Naive thymus-derived CD4-positive, alpha-beta T cell (primary cell): ENCODE measurements around the gene TACC2. TPM values are rescaled to one million over a fixed set of nuclear protein-coding genes. Genes with fewer than 3 reads are reported as not detected.

Experiments used
- ATAC-seq: fragments of 150-1000 bp; cut with Tn5 transposase; 2 replicates; pipeline ENCODE4 v1.10.0; 2021; ENCODE audit warnings: mild to moderate bottlenecking, moderate library complexity
- CTCF ChIA-PET: fragments of 350-600 bp; sonication (Branson Sonifier 250); formaldehyde crosslinking; loops from one replicate; lab custom pipeline; 2021; ENCODE audit warnings: antibody characterized with exemption; lab: Charles Lee
- POLR2A ChIA-PET: fragments of 350-600 bp; sonication (Branson Sonifier 250); formaldehyde crosslinking; loops from one replicate; lab custom pipeline; 2021; ENCODE audit warnings: antibody characterized with exemption, inconsistent platforms; lab: Charles Lee
- DNase-seq, 9 donors: peaks; one replicate each; pipeline versions ENCODE4 v3.0.0 to v3.0.0-alpha.2; 2020 to 2022; ENCODE audit warnings: mixed read lengths in 1 of 9
- H3K27ac ChIP-seq: one replicate; pipeline ENCODE4 v1.7.0; 2013; ENCODE audit warnings: mild to moderate bottlenecking, low read depth, low read length, moderate library complexity
- H3K27me3 ChIP-seq, 2 donors: one replicate each; pipeline ENCODE4 v1.7.0; 2013; ENCODE audit warnings: low read length in 2 of 2, mild to moderate bottlenecking in 2 of 2, moderate library complexity in 2 of 2; ENCODE audit not compliant: control insufficient read depth in 2 of 2, insufficient read depth in 2 of 2
- H3K36me3 ChIP-seq, 3 experiments: 1 replicate in 2 of 3; 2 replicates in 1 of 3; pipeline ENCODE4 v1.7.0; 2013; ENCODE audit warnings: low read length in 3 of 3, mild to moderate bottlenecking in 3 of 3, moderate library complexity in 1 of 3; ENCODE audit not compliant: insufficient read depth in 3 of 3, control insufficient read depth in 2 of 3
- H3K4me1 ChIP-seq, 2 donors: one replicate each; pipeline ENCODE4 v1.7.0; 2013; ENCODE audit warnings: low read length in 2 of 2, mild to moderate bottlenecking in 2 of 2, moderate library complexity in 1 of 2; ENCODE audit not compliant: control insufficient read depth in 2 of 2, insufficient read depth in 2 of 2
- H3K4me3 ChIP-seq: 2 replicates; pipeline ENCODE4 v1.7.0; 2013; ENCODE audit warnings: mild to moderate bottlenecking, low read length
- H3K9me3 ChIP-seq, 3 experiments: 1 replicate in 2 of 3; 2 replicates in 1 of 3; pipeline ENCODE4 v1.7.0; 2013; ENCODE audit warnings: low read length in 3 of 3; ENCODE audit not compliant: control insufficient read depth in 2 of 3
- H3K27ac Mint-ChIP-seq, 9 donors: one replicate each; pipeline ENCODE4 v1.8.0; 2020 to 2022; ENCODE audit warnings: mixed read lengths in 9 of 9, mild to moderate bottlenecking in 8 of 9, moderate library complexity in 5 of 9, inconsistent platforms in 2 of 9
- H3K27me3 Mint-ChIP-seq, 5 donors: one replicate each; pipeline ENCODE4 v1.8.0; 2021 to 2022; ENCODE audit warnings: mixed read lengths in 5 of 5, mild to moderate bottlenecking in 1 of 5
- H3K36me3 Mint-ChIP-seq, 5 donors: one replicate each; pipeline ENCODE4 v1.8.0; 2020 to 2022; ENCODE audit warnings: mixed read lengths in 5 of 5, mild to moderate bottlenecking in 3 of 5, inconsistent platforms in 1 of 5
- H3K4me1 Mint-ChIP-seq, 7 donors: one replicate each; pipeline ENCODE4 v1.8.0; 2020 to 2022; ENCODE audit warnings: mixed read lengths in 7 of 7, mild to moderate bottlenecking in 3 of 7, inconsistent platforms in 1 of 7
- H3K4me3 Mint-ChIP-seq, 10 donors: one replicate each; pipeline ENCODE4 v1.8.0; 2020 to 2022; ENCODE audit warnings: mild to moderate bottlenecking in 10 of 10, mixed read lengths in 10 of 10, moderate library complexity in 6 of 10, inconsistent platforms in 2 of 10
- H3K9me3 Mint-ChIP-seq, 11 donors: one replicate each; pipeline ENCODE4 v1.8.0; 2020 to 2022; ENCODE audit warnings: mixed read lengths in 11 of 11, mild to moderate bottlenecking in 4 of 11, inconsistent platforms in 1 of 11, moderate library complexity in 1 of 11
- intact Hi-C, 2 donors: fragments of 100-400 bp; cut with micrococcal nuclease; formaldehyde crosslinking; loops; one replicate each; pipeline ENCODE4 v1.15.1; 2023
- polyA plus RNA-seq, 2 donors: library from polyadenylated mRNA; unstranded; fragments of 300-500 nt; fragmentation: Illumina TruSeq; gene quantifications; one replicate each; pipeline ENCODE4 v1.2.3, GENCODE V29; 2021
- total RNA-seq, 6 experiments: library from RNA in 5 of 6; stranded (reverse) in 5 of 6; gene quantifications; 1 replicate in 5 of 6; 2 replicates in 1 of 6; pipeline ENCODE4 v1.2.3 and lab custom pipeline; 2021 to 2026

TACC2 gene
- total and polyA plus RNA-seq, 7 experiments from 2014 or later, result 0.16 TPM; not detected in 6

DNA sequence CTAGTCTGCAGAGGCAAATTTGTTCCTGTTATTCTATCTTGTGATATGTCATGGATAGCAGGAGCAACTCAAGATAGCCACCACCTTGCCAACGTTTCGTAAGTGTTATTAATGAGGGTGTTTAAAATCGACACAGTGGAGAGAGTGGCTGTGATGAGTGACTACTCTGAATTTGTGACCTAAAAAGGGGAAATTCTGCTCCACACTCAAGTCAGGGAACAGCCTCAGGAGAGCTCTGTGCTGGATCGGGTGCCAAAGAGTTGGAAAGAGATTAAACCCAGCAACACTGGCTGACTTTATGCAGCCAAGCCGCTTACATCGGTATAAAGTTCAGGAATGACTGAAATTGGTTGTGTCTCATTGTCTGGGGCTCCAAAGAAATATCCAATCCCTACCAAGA is 9.5 kb downstream of the TACC2 start:
- ATAC-seq (no peak), DNase-seq (no peak)
- POLR2A ChIA-PET, result no interaction called here
- no peak overlapping the region for H3K27ac Mint-ChIP-seq
- peaks cover 0 to 38% (median 18%) of the 10 kb centered on the region in 11 donors for H3K9me3 Mint-ChIP-seq
- peaks cover 0 to 11% (median 0%) of the 10 kb centered on the region in 5 donors for H3K36me3 Mint-ChIP-seq
- Histone ChIP-seq H3K9me3 (peaks cover 0 to 3% (median 0%) of the 10 kb centered on the region in 3 experiments), H3K36me3 (no peaks in the 10 kb centered on the region), H3K27me3 (no peaks in the 10 kb centered on the region), H3K4me1 (no peaks in the 10 kb centered on the region), H3K4me3 (no peak overlapping the region), H3K27ac (no peak overlapping the region)
- CTCF ChIA-PET, result no interaction called here
- H3K4me1 Mint-ChIP-seq, result no peaks in the 10 kb centered on the region
- H3K4me3 Mint-ChIP-seq, result no peak overlapping the region
- H3K27me3 Mint-ChIP-seq, result peaks cover 8 to 29% (median 22%) of the 10 kb centered on the region in 5 donors
- intact Hi-C loops, result no loop called here

DNA sequence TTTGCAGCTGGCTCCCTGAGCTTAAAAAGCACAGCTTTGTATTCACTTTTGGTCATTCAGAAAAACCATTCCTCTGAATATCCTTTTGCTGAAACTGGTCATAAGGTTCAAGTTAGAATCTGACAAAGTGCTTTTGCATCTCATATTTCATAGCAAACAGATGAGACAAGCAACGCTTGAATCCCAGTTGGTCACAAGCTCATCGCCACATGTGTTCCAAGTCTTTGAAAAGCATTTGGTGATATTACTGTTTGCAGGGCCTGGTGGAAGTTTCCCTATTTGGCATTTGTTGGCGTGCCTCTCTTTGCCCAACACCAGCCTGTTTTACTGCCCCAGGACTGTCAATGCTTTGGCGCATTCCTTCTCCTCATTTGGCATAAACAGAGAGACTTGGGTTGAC is 10.3 kb downstream of the TACC2 start:
- no peak overlapping the region for H3K4me3 ChIP-seq
- ChIA-PET POLR2A (no interaction called here), CTCF (no interaction called here)
- H3K27me3 Mint-ChIP-seq, result peaks cover 6 to 25% (median 20%) of the 10 kb centered on the region in 5 donors
- H3K36me3 ChIP-seq, result no peaks in the 10 kb centered on the region
- no peaks in the 10 kb centered on the region for H3K4me1 ChIP-seq
- H3K9me3 Mint-ChIP-seq, result peaks cover 0 to 39% (median 18%) of the 10 kb centered on the region in 11 donors
- no peak overlapping the region for H3K27ac Mint-ChIP-seq
- H3K36me3 Mint-ChIP-seq, result peaks cover 0 to 11% (median 0%) of the 10 kb centered on the region in 5 donors
- peaks cover 0 to 3% (median 0%) of the 10 kb centered on the region in 3 experiments for H3K9me3 ChIP-seq
- no peak for ATAC-seq
- no peak overlapping the region for H3K4me3 Mint-ChIP-seq
- H3K27ac ChIP-seq, result no peak overlapping the region
- no peak for DNase-seq
- H3K4me1 Mint-ChIP-seq, result no peaks in the 10 kb centered on the region
- intact Hi-C loops, result no loop called here
- no peaks in the 10 kb centered on the region for H3K27me3 ChIP-seq

DNA sequence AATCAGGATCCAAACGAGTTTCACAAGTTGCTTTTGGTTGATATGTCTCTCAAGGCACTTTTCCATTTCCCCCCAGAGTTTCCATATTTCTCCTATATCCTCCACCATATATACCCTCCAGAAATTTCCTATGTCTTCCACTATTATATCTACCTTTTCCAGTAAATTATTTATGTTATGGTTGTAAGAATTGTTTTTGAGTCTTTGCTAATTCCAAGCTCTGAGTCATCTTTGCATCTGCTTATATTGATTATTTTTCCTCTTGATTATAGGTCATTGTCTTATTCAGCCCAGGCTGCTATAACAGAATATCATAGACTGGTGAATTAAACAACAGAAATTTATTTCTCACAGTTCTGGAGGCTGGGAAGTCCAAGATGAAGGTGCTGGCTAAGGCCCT is 12.7 kb downstream of the TACC2 start:
- H3K27me3 Mint-ChIP-seq, result peaks cover 0 to 10% (median 8%) of the 10 kb centered on the region in 5 donors
- DNase-seq, result no peak
- peaks cover 0 to 8% (median 0%) of the 10 kb centered on the region in 5 donors for H3K36me3 Mint-ChIP-seq
- POLR2A ChIA-PET, result no interaction called here
- peaks cover 0 to 51% (median 23%) of the 10 kb centered on the region in 11 donors for H3K9me3 Mint-ChIP-seq
- no peaks in the 10 kb centered on the region for H3K4me1 Mint-ChIP-seq
- intact Hi-C loops, result no loop called here
- H3K27ac Mint-ChIP-seq, result no peak overlapping the region
- CTCF ChIA-PET, result no interaction called here
- H3K4me1 ChIP-seq, result no peaks in the 10 kb centered on the region
- H3K36me3 ChIP-seq, result no peaks in the 10 kb centered on the region
- ATAC-seq, result no peak
- no peak overlapping the region for H3K4me3 ChIP-seq
- no peak overlapping the region for H3K27ac ChIP-seq
- peaks cover 0 to 3% (median 0%) of the 10 kb centered on the region in 3 experiments for H3K9me3 ChIP-seq
- no peaks in the 10 kb centered on the region for H3K27me3 ChIP-seq
- H3K4me3 Mint-ChIP-seq, result no peak overlapping the region

DNA sequence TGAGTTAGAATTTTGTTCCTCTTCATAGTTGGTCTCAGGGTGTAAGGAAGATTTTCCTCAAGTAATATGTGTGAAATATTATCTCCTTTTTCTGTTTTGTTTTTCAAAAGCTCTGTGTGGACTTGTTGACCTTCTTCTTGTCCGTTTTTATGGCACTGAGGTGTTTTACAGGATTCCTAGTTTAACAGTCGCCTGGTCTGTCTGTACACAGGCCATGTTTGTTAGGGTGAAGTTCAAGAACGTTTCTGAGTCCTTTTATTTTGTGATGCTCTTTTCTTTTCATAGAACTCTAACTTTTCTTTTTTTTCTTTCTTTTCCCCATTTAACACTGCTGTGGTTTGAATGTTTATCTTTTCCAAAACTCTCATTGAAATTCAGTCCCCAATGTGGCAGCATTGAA is 18.5 kb downstream of the TACC2 start:
- no peak overlapping the region for H3K27ac Mint-ChIP-seq

DNA sequence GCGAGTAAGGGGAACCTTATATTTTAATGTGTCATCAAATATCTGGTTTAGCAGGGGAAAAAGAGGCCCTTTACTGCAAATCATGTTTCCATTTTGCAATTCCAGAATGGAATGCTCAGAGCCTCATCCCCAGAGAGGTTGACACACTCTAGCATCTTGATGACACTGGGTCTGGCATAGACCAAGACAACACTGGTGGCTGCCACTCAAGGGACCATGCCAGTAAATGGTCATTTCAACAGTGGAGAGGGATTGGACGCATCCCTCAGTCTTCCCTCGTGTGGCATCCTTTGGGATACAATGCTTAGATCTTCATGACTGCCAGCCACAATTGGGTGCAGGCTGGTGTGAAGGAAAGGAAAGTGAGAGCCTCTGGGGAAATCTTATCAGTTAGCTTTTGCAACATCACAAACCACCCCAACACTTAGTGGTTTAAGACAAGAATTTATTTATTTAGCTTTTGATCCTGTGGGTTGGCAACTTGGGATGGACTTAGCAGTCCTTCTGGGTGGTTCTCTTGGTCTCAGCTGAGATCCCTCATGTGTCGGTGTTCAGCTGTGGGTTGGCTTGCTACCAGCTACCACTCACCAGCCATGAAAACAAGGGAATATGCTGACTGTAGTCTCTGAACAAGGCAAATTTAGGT is 21.6 kb downstream of the TACC2 start:
- Mint-ChIP-seq H3K4me1 (no peaks in the 10 kb centered on the region), H3K27me3 (peaks cover 2 to 38% (median 30%) of the 10 kb centered on the region in 5 donors)
- CTCF ChIA-PET, result no interaction called here

More for the DNA sequence above, 18.5 kb downstream of the TACC2 start:
- Histone ChIP-seq H3K9me3 (no peaks in the 10 kb centered on the region), H3K27me3 (no peaks in the 10 kb centered on the region), H3K4me3 (no peak overlapping the region), H3K4me1 (no peaks in the 10 kb centered on the region), H3K36me3 (no peaks in the 10 kb centered on the region), H3K27ac (no peak overlapping the region)
- peaks cover 2 to 27% (median 19%) of the 10 kb centered on the region in 5 donors for H3K27me3 Mint-ChIP-seq
- CTCF ChIA-PET, result no interaction called here
- intact Hi-C loops, result no loop called here
- no peak overlapping the region for H3K4me3 Mint-ChIP-seq
- H3K36me3 Mint-ChIP-seq, result peaks cover 0 to 3% (median 0%) of the 10 kb centered on the region in 5 donors
- POLR2A ChIA-PET, result no interaction called here
- DNase-seq, result no peak
- peaks cover 0 to 25% (median 3%) of the 10 kb centered on the region in 11 donors for H3K9me3 Mint-ChIP-seq
- H3K4me1 Mint-ChIP-seq, result no peaks in the 10 kb centered on the region
- ATAC-seq, result no peak

DNA sequence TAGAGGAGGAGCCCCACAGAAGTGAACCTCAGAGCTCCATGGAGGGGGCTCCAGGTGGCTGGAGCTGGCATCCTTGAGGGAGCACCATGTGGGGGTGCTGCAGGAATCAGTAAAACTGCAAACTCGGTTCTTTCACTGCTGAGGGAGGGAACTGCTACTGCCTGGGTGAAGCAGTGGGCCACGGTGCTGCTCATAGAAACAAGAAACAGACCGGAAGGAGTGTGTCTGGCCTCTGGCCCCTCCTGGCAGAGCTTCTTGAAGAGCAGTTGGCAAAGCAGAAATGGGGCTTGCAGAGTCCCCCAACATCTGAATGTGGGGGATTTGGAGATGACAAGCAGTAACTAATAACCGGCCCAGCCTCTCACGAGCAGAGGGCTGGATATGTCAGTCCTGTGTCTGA is 23.8 kb downstream of the TACC2 start:
- ChIA-PET POLR2A (no interaction called here), CTCF (no interaction called here)
- Mint-ChIP-seq H3K27me3 (peaks cover 2 to 30% (median 27%) of the 10 kb centered on the region in 5 donors), H3K36me3 (no peaks in the 10 kb centered on the region), H3K9me3 (peaks cover 0 to 2% (median 0%) of the 10 kb centered on the region in 11 donors), H3K4me3 (no peak overlapping the region), H3K27ac (no peak overlapping the region), H3K4me1 (no peaks in the 10 kb centered on the region)
- no peak overlapping the region for H3K27ac ChIP-seq
- no peaks in the 10 kb centered on the region for H3K9me3 ChIP-seq
- H3K4me1 ChIP-seq, result no peaks in the 10 kb centered on the region
- no peaks in the 10 kb centered on the region for H3K36me3 ChIP-seq
- intact Hi-C loops, result no loop called here
- no peak overlapping the region for H3K4me3 ChIP-seq
- DNase-seq, result no peak
- H3K27me3 ChIP-seq, result no peaks in the 10 kb centered on the region
- no peak for ATAC-seq

More for the DNA sequence above, 21.6 kb downstream of the TACC2 start:
- ATAC-seq (no peak), DNase-seq (no peak)
- intact Hi-C loops, result no loop called here
- no peaks in the 10 kb centered on the region for H3K36me3 ChIP-seq
- POLR2A ChIA-PET, result no interaction called here
- Mint-ChIP-seq H3K9me3 (peaks cover 0 to 9% (median 0%) of the 10 kb centered on the region in 11 donors), H3K27ac (no peak overlapping the region), H3K4me3 (no peak overlapping the region), H3K36me3 (no peaks in the 10 kb centered on the region)
- no peak overlapping the region for H3K4me3 ChIP-seq
- no peaks in the 10 kb centered on the region for H3K4me1 ChIP-seq
- H3K27me3 ChIP-seq, result no peaks in the 10 kb centered on the region
- H3K27ac ChIP-seq, result no peak overlapping the region
- H3K9me3 ChIP-seq, result no peaks in the 10 kb centered on the region

DNA sequence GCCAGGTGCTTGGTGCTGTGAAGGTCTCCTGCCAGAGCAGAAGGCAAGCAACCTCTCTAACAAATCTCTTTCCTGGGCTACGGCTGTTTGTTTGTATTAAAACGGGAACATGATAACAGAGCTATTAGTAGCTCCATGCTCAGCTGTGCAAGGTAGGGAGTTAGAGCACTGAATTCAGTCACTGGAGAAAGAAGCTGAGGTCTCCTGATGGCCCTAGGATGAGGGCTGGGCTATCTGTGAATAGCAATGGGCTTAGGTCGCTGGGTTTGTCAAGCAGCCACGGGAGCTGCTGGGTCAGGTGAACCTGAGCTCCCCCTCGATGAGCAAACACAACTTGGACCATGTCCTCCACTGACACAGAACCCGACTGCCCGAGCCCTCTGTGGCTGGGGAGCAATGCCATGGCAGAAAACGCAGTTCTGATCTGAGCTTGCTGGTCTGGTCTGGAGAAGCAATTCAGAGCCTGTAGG is 24.4 kb downstream of the TACC2 start:
- ChIA-PET CTCF (no interaction called here), POLR2A (no interaction called here)
- Mint-ChIP-seq H3K27ac (no peak overlapping the region), H3K9me3 (no peaks in the 10 kb centered on the region), H3K36me3 (no peaks in the 10 kb centered on the region), H3K27me3 (peaks cover 2 to 30% (median 25%) of the 10 kb centered on the region in 5 donors), H3K4me3 (no peak overlapping the region), H3K4me1 (no peaks in the 10 kb centered on the region)
- Histone ChIP-seq H3K27ac (no peak overlapping the region), H3K27me3 (no peaks in the 10 kb centered on the region), H3K9me3 (no peaks in the 10 kb centered on the region), H3K4me3 (no peak overlapping the region), H3K4me1 (no peaks in the 10 kb centered on the region), H3K36me3 (no peaks in the 10 kb centered on the region)
- no peak for ATAC-seq
- DNase-seq, result no peak
- intact Hi-C loops, result no loop called here
